Muscle layer of colon (tissue), 2 donors: Measurements from ENCODE around the gene TCF7L2.

ENCODE experiments used
- H3K27ac ChIP-seq: one replicate; pipeline ENCODE4 v1.7.0; 2013; ENCODE audit warnings: low read depth, mild to moderate bottlenecking, low read length, moderate library complexity
- H3K27me3 ChIP-seq, 2 donors: one replicate each; pipeline ENCODE4 v1.7.0; 2013; ENCODE audit warnings: low read length in 2 of 2, mild to moderate bottlenecking in 2 of 2; ENCODE audit not compliant: insufficient read depth in 2 of 2, control insufficient read depth in 1 of 2
- H3K36me3 ChIP-seq: one replicate; pipeline ENCODE4 v1.7.0; 2013; ENCODE audit warnings: mild to moderate bottlenecking, low read length; ENCODE audit not compliant: insufficient read depth
- H3K4me1 ChIP-seq: one replicate; pipeline ENCODE4 v1.7.0; 2013; ENCODE audit warnings: mild to moderate bottlenecking, low read length; ENCODE audit not compliant: insufficient read depth
- H3K4me3 ChIP-seq, 2 donors: one replicate each; pipeline ENCODE4 v1.7.0; 2013; ENCODE audit warnings: low read length in 2 of 2, low read depth in 1 of 2, mild to moderate bottlenecking in 1 of 2, moderate library complexity in 1 of 2
- H3K9ac ChIP-seq: one replicate; pipeline ENCODE4 v1.7.0; 2013; ENCODE audit warnings: low read length
- H3K9me3 ChIP-seq: one replicate; pipeline ENCODE4 v1.7.0; 2013; ENCODE audit warnings: mild to moderate bottlenecking, low read length
- donor health status: abdominal sarcoma.
- donor health status: Adenocarcinoma of cecum.

The TCF7L2 gene

DNA sequence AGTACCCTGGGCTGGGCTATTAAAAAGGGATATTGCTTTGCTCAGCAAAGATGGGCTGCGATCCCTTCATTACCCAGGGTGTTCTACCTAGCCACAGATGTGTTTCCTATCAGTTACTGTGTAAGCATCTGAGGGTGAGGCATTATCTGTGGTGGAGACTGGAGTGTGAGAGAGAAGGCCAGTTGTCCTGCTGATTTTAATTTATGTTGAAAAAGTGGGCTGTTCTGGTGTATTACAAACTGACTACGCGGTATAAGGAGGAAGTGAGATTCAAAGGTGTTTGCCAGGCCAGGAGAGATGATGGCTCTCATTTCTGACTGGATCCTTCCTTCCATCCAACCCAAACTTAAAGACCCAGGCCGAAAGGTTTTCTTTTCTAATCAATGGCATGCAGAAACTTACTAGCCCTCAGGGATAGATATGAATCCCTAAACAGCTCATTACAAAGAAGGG lies 7.6 kb downstream of the TCF7L2 start:
- Histone ChIP-seq H3K4me3 (no peak overlapping the region), H3K27ac (no peak overlapping the region), H3K36me3 (no peaks in the 10 kb centered on the region), H3K4me1 (peaks cover 54% of the 10 kb centered on the region), H3K9ac (no peak overlapping the region), H3K27me3 (no peaks in the 10 kb centered on the region), H3K9me3 (no peaks in the 10 kb centered on the region)

GRCh38 chr10:112958275-112958995 lies 8.4 kb downstream of the TCF7L2 start:
- peaks cover 56% of the 10 kb centered on the region for H3K4me1 ChIP-seq
- no peaks in the 10 kb centered on the region for H3K9me3 ChIP-seq
- no peak overlapping the region for H3K9ac ChIP-seq
- no peaks in the 10 kb centered on the region for H3K36me3 ChIP-seq
- H3K4me3 ChIP-seq = no peak overlapping the region
- no peaks in the 10 kb centered on the region for H3K27me3 ChIP-seq
- no peak overlapping the region for H3K27ac ChIP-seq

GRCh38 chr10:112959207-112959838 lies 9.3 kb downstream of the TCF7L2 start:
- H3K4me1 ChIP-seq = peaks cover 65% of the 10 kb centered on the region
- no peak overlapping the region for H3K4me3 ChIP-seq
- H3K9ac ChIP-seq = no peak overlapping the region
- H3K36me3 ChIP-seq = no peaks in the 10 kb centered on the region
- H3K9me3 ChIP-seq = no peaks in the 10 kb centered on the region
- H3K27me3 ChIP-seq = no peaks in the 10 kb centered on the region
- no peak overlapping the region for H3K27ac ChIP-seq

- Histone ChIP-seq H3K9me3 (no peaks in the 10 kb centered on the region), H3K36me3 (no peaks in the 10 kb centered on the region), H3K9ac (no peak overlapping the region), H3K4me3 (no peak overlapping the region), H3K27ac (no peak overlapping the region), H3K4me1 (peaks cover 66% of the 10 kb centered on the region), H3K27me3 (no peaks in the 10 kb centered on the region)
Observed at GRCh38 chr10:112960151-112960681, 10.2 kb downstream of the TCF7L2 start.

- no peak overlapping the region for H3K4me3 ChIP-seq
- H3K4me1 ChIP-seq = peaks cover 63% of the 10 kb centered on the region
- H3K9me3 ChIP-seq = no peaks in the 10 kb centered on the region
- no peaks in the 10 kb centered on the region for H3K27me3 ChIP-seq
- no peak overlapping the region for H3K9ac ChIP-seq
- no peak overlapping the region for H3K27ac ChIP-seq
- no peaks in the 10 kb centered on the region for H3K36me3 ChIP-seq
Observed at GRCh38 chr10:112961609-112962008, 11.6 kb downstream of the TCF7L2 start.

DNA sequence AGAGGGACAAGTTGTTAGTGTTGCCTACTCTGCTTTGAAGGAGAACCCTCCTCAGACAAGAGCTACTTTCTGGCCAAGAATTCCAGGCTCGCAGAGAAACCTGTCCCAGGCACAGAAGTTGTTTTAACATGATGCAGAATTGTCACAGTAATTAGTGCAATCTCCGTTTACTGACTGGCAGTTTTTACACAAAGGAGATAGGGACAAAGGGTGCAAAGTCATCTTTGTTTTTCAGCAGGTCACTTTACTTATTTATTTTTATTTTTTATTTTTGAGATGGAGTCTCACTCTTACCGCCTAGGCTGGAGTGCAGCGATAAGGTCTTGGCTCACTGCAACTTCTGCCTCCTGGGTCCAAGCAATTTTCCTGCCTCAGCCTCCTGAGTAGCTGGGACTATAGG lies 12.3 kb downstream of the TCF7L2 start:
- H3K36me3 ChIP-seq = no peaks in the 10 kb centered on the region
- H3K9ac ChIP-seq = no peak overlapping the region
- H3K4me1 ChIP-seq = peaks cover 58% of the 10 kb centered on the region
- H3K27ac ChIP-seq = no peak overlapping the region
- no peaks in the 10 kb centered on the region for H3K9me3 ChIP-seq
- H3K4me3 ChIP-seq = no peak overlapping the region
- no peaks in the 10 kb centered on the region for H3K27me3 ChIP-seq

DNA sequence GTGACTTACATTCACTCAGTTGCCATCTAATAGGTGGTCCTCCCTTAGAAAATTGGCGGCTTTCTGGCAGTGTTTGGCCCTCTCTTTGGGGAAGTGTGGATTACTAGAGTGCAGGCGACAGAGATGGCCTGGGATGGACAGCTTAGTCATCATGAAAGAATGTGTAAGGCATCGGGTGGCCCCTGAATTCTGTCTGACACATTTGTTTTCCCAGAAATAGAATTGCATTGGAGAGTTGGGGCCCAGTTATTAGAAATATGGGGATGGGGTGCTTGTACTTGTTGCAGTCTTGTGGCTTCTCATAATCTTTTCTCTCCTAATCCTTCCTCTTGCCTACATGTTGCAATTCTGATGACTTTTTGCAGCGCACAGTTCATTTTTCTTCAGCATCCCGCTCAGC lies 13.8 kb downstream of the TCF7L2 start:
- Histone ChIP-seq H3K9me3 (no peaks in the 10 kb centered on the region), H3K4me3 (no peak overlapping the region), H3K27me3 (no peaks in the 10 kb centered on the region), H3K9ac (no peak overlapping the region), H3K4me1 (peaks cover 44% of the 10 kb centered on the region), H3K27ac (no peak overlapping the region), H3K36me3 (no peaks in the 10 kb centered on the region)

DNA sequence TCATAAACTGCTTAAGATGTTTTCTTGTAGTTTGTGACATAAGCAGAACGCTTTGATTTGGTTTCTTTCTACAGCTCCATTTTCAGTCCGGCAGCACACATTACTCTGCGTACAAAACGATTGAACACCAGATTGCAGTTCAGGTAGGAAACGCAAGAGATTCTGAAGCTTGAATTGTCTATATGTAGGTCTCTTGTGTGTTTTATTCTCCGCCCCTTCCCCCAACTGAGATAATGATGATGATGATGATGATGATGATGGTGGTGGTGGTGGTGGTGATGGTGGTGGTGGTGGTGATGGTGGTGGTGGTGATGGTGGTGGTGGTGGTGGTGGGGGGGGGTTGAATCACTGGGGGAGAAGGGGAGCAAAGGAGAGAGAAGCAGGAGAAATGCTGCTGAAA lies 14.4 kb downstream of the TCF7L2 start:
- Histone ChIP-seq H3K4me1 (peaks cover 38% of the 10 kb centered on the region), H3K4me3 (no peak overlapping the region), H3K27me3 (no peaks in the 10 kb centered on the region), H3K27ac (no peak overlapping the region), H3K9ac (no peak overlapping the region), H3K9me3 (no peaks in the 10 kb centered on the region), H3K36me3 (no peaks in the 10 kb centered on the region)

- Histone ChIP-seq H3K27ac (no peak overlapping the region), H3K27me3 (no peaks in the 10 kb centered on the region), H3K4me3 (no peak overlapping the region), H3K36me3 (no peaks in the 10 kb centered on the region), H3K9me3 (no peaks in the 10 kb centered on the region), H3K9ac (no peak overlapping the region), H3K4me1 (peaks cover 29% of the 10 kb centered on the region)
Observed at GRCh38 chr10:112966194-112966855, 16.3 kb downstream of the TCF7L2 start.

GRCh38 chr10:112967200-112967599 lies 17.2 kb downstream of the TCF7L2 start:
- Histone ChIP-seq H3K27ac (no peak overlapping the region), H3K4me1 (peaks cover 29% of the 10 kb centered on the region), H3K9ac (no peak overlapping the region), H3K36me3 (no peaks in the 10 kb centered on the region), H3K4me3 (no peak overlapping the region), H3K9me3 (no peaks in the 10 kb centered on the region), H3K27me3 (no peaks in the 10 kb centered on the region)

GRCh38 chr10:112969131-112969530 lies 19.1 kb downstream of the TCF7L2 start:
- Histone ChIP-seq H3K9me3 (no peaks in the 10 kb centered on the region), H3K27ac (no peak overlapping the region), H3K4me3 (no peak overlapping the region), H3K9ac (no peak overlapping the region), H3K36me3 (no peaks in the 10 kb centered on the region), H3K4me1 (peaks cover 27% of the 10 kb centered on the region), H3K27me3 (no peaks in the 10 kb centered on the region)
